Measurements from ENCODE around the gene OLA1.

OLA1 gene

DNA sequence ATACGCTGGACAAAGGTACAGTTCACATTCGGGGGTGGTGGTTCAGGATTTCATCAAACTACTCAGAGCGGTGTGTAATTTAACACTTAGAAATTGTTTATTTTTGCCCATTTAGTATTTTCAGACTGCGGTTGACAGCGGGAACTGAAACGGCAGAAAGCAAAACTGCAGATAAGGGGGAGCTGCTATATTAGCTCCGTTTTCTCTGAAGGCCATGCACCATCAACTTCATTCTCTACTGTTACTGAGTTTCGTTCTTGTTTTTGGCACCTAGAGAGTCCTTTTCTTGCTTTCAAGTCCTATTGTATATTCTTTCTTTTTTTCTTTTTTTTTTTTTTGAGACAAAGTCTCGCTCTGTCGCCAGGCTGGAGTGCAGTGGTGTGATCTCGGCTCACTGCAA lies 161.6 kb downstream of the OLA1 start:
- in situ Hi-C loops (cut with HindIII; ENCODE audit: low pct_ligation_motif_present, low pct_unique_long_range_greater_than_20kb, low sequenced_read_pairs) = no loop called here
- no peak for DNase-seq

DNA sequence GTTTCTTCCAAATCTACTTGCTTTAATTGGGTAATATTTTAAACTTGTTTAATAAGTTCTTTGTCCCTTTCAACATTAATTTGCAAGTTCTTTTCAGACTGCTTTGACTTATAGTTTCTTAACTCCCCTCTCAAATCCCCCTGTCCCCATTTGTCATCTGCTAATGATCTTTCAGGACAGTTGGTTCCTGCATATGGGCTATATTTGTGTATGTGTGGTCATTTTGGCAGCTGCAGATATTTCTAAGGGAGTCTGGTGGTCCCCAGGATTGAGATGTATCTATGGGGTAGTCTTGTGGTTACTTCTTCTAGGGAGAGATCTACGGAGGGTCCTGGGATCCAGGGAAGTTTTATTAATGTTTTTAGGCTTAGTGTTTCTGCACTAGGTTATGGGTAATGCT lies 162.6 kb downstream of the OLA1 start:
- in situ Hi-C loops (cut with HindIII; ENCODE audit: low pct_ligation_motif_present, low pct_unique_long_range_greater_than_20kb, low sequenced_read_pairs) = no loop called here
- DNase-seq = no peak

DNA sequence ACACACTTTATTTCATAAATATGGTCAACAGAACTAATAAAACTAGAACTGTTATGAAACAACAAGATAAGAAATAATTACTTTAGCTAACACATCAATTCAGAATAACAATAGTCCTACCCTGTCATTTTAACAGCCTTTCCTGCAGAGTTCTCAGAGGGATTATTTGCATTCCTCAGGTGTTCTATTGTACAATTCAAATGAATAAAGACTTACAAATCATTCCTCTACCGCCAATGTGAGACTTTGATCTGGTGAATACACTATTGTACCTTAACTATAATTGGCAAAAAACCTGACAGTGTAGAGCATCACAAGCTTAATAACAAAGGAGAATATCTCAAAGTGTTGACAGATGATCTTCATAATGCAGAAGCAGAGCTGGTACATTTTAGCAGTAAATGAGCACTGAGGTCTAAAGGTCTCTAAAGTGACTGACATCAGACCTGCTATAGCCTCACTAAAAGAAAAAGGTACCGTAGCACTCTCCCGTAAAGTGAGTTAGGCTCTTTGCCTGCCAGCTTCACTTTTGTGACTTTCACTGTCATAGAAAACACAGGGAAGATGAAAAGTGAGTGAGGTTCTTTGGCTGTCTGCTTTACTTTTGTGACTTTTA lies 164.4 kb downstream of the OLA1 start:
- in situ Hi-C loops (cut with HindIII; ENCODE audit: low pct_ligation_motif_present, low pct_unique_long_range_greater_than_20kb, low sequenced_read_pairs) = no loop called here
- DNase-seq = no peak

- in situ Hi-C loops (cut with HindIII; ENCODE audit: low pct_ligation_motif_present, low pct_unique_long_range_greater_than_20kb, low sequenced_read_pairs) = no loop called here
- DNase-seq = no peak
Measured at GRCh38 chr2:174080672-174081121, 167.6 kb downstream of the OLA1 start.

DNA sequence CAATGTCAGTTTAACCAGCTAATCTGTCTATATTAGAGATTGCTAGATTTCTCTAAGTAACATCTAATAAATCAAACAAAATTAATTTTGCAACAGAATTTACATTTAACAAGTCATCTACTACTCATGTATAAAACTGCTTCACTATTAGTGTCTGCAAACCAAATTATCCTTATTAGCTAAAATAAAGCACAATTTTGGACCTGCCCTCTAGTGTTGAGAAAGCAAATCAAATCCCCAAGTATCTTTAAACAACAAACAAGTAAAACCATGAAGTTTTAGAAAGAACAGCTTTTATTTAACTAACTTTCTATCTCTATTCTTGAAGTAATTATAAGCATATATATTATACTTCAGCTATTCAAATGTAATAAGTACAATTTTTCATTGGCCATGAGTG lies 170.1 kb downstream of the OLA1 start:
- peak; percentile 15 for DNase-seq

DNA sequence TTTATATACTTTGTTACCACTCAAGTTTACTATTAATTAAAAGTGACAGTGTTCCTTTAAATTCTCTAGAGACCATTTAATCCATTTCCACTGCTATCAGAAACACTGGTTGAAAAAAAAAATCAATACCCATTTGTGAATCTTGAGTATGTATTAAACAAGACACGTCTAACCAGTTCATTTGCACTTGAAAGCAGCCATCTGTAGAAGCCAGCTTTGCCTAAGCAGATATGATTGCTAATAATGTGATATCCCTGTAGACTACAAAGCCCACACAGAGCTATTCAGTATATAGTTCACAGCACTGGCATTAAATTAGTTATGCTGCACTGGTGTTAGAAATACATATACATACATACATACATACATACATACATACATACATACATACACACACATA lies 171.4 kb downstream of the OLA1 start:
- in situ Hi-C loops (cut with HindIII; ENCODE audit: low pct_ligation_motif_present, low pct_unique_long_range_greater_than_20kb, low sequenced_read_pairs) = no loop called here

More for the DNA sequence above, 170.1 kb downstream of the OLA1 start:
- in situ Hi-C loops (cut with HindIII; ENCODE audit: low pct_ligation_motif_present, low pct_unique_long_range_greater_than_20kb, low sequenced_read_pairs) = no loop called here

GRCh38 chr2:174076040-174076439 lies 172.3 kb downstream of the OLA1 start:
- in situ Hi-C loops (cut with HindIII; ENCODE audit: low pct_ligation_motif_present, low pct_unique_long_range_greater_than_20kb, low sequenced_read_pairs) = no loop called here
- no peak for DNase-seq

More for the DNA sequence above, 171.4 kb downstream of the OLA1 start:
- DNase-seq = no peak

- in situ Hi-C loops (cut with HindIII; ENCODE audit: low pct_ligation_motif_present, low pct_unique_long_range_greater_than_20kb, low sequenced_read_pairs) = no loop called here
- DNase-seq = no peak
Measured at GRCh38 chr2:174074831-174075230, 173.5 kb downstream of the OLA1 start.

GRCh38 chr2:174072857-174073256 lies 175.5 kb downstream of the OLA1 start:
- in situ Hi-C loops (cut with HindIII; ENCODE audit: low pct_ligation_motif_present, low pct_unique_long_range_greater_than_20kb, low sequenced_read_pairs) = no loop called here
- no peak for DNase-seq

DNA sequence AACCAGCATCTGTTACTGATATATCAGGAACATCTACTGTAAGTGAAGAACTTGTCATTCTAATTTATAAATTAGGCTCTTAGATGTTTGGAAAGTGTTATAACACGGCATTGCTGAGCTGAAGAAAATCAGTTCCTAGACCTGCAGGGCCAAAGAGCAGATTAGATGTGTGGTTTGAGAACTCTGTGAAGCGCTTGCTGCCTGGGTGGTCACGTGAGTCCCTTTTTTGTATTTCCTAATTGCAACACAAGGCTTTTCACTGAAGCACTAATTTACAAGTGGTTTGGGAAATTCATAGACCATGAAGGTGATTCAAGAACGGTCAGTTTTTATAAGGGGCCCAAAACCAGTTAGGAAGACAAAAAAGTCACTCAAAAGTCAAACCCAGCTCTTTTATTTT lies 176.3 kb downstream of the OLA1 start:
- in situ Hi-C loops (cut with HindIII; ENCODE audit: low pct_ligation_motif_present, low pct_unique_long_range_greater_than_20kb, low sequenced_read_pairs) = no loop called here
- DNase-seq = no peak

GRCh38 chr2:174071321-174071720 lies 177.0 kb downstream of the OLA1 start:
- no peak for DNase-seq
- in situ Hi-C loops (cut with HindIII; ENCODE audit: low pct_ligation_motif_present, low pct_unique_long_range_greater_than_20kb, low sequenced_read_pairs) = no loop called here

DNA sequence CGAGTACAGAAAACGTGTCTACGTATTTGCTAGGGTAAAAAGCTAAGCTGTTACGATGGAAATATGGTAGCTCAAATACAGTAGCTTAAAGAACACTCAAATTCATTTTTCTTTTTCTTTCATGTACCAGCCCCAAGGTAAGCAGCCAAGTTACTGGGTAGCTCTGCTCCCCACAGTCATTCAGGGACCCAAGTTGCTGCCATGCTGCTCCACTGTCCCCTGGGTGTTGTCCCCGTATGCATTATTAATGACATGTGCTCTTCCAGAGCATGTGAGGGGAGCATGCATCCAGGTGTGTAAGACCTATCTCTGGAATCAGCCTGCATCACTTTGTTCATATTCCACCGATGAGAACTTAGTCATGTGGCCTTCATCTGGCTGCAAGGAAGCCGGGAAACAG lies 178.1 kb downstream of the OLA1 start:
- in situ Hi-C loops (cut with HindIII; ENCODE audit: low pct_ligation_motif_present, low pct_unique_long_range_greater_than_20kb, low sequenced_read_pairs) = no loop called here
- DNase-seq = no peak

DNA sequence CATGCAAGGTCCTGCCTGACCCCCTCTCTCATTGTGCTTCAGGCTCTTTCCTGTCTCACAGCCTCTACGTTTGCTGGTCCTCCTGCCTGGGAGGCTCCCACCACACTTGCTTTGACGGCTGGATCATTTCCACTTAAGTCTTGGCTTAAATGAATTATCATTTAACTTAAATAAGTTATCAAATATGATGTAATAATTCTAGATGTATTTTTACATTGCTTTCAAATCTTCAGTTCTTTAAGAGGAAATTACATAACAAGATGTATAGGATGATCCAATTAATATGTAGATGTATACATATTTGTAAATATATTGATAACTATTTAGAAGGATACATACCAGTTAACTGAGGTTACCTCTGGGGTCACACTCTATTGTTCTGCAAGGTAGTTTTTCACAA lies 180.5 kb downstream of the OLA1 start:
- in situ Hi-C loops (cut with HindIII; ENCODE audit: low pct_ligation_motif_present, low pct_unique_long_range_greater_than_20kb, low sequenced_read_pairs) = no loop called here
- no peak for DNase-seq

- in situ Hi-C loops (cut with HindIII; ENCODE audit: low pct_ligation_motif_present, low pct_unique_long_range_greater_than_20kb, low sequenced_read_pairs) = no loop called here
- no peak for DNase-seq
Measured at GRCh38 chr2:174066871-174067270, 181.5 kb downstream of the OLA1 start.

DNA sequence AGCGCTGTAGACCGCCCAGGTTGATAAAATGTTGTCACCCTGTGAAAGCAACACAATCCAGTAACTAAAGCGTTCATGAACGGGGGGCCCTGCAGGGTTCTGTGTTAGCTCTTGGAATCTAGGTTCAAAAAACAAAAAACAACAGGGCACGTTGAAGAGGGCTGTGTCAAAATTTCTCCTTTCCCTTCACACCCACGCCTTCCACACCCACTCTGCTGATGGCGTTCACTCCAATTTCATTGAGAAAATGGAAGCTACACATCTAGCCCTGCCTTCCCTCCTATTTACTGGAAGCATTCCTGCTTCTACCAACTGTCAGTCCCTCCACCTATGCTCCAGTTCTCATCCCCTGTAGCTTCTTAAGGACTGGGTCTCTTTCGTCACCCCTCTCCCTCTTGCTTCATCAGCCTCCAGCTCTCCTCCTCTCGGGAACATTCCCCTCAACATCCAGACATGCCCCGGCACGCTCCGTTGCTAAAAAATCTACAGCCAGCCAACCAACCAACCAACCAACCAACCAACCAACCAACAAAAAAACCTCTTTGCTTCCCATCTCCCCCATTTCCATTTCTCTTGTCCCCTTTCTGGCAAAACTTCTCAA lies 184.7 kb downstream of the OLA1 start:
- in situ Hi-C loops (cut with HindIII; ENCODE audit: low pct_ligation_motif_present, low pct_unique_long_range_greater_than_20kb, low sequenced_read_pairs) = no loop called here
- no peak for DNase-seq

DNA sequence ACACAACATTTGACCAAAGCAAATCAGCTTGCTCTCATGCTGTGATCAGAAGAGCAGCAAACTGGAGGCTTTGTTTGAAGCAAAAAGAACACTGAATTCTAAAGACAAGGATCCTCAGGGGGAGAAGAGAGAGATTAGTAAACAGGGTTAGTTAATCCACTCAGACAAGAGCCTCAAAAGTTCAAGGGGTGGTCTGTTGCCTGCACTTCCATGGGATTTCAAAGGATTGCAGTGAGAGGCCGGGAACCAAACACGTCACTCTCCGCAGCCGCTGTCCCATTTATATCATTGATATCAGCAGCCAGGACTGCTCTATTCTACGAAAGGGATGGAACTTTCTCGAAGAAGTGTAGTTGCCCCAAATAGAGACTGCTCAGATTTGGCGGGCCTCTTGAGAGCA lies 185.4 kb downstream of the OLA1 start:
- DNase-seq = no peak
- in situ Hi-C loops (cut with HindIII; ENCODE audit: low pct_ligation_motif_present, low pct_unique_long_range_greater_than_20kb, low sequenced_read_pairs) = no loop called here

GRCh38 chr2:174059884-174060244 lies 188.5 kb downstream of the OLA1 start:
- in situ Hi-C loops (cut with HindIII; ENCODE audit: low pct_ligation_motif_present, low pct_unique_long_range_greater_than_20kb, low sequenced_read_pairs) = no loop called here
- no peak for DNase-seq

- DNase-seq = no peak
- in situ Hi-C loops (cut with HindIII; ENCODE audit: low pct_ligation_motif_present, low pct_unique_long_range_greater_than_20kb, low sequenced_read_pairs) = no loop called here
Measured at GRCh38 chr2:174059178-174059883, 189.0 kb downstream of the OLA1 start.

GRCh38 chr2:174058456-174058855 lies 189.9 kb downstream of the OLA1 start:
- no peak for DNase-seq
- in situ Hi-C loops (cut with HindIII; ENCODE audit: low pct_ligation_motif_present, low pct_unique_long_range_greater_than_20kb, low sequenced_read_pairs) = no loop called here

DNA sequence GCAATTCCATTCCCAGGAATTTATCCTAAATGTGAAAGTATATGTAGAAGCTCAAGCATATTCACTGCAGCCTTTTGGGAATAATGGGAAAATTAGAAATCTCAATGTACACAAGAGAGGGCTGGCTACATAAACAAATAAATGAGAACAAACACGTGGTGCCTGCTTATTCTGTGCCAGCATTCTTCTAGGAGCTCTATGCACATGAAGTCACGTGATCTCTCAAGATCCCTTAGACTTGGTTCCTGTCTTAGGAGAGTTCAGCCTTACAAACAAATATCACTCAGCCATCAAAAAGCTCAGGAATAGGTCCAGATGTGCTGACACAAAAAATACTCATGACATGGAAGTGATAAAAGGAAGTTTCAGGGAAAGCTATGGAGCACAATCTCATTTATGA lies 190.3 kb downstream of the OLA1 start:
- DNase-seq = no peak
- in situ Hi-C loops (cut with HindIII; ENCODE audit: low pct_ligation_motif_present, low pct_unique_long_range_greater_than_20kb, low sequenced_read_pairs) = no loop called here
